Transverse colon (tissue), 4 donors: ENCODE results near the gene EFCAB9.

ENCODE experiments used
- CTCF ChIP-seq, 5 experiments: fragments of 200-600 bp in 3 of 5; fragments of 450-650 bp in 2 of 5; sonication (generic) in 3 of 5; IDR thresholded peaks; 1 replicate in 2 of 5; 2 replicates in 3 of 5; pipeline ENCODE4 v1.5.1; 2016 to 2017; ENCODE audit warnings: antibody characterized with exemption in 5 of 5, inconsistent platforms in 3 of 5, mild to moderate bottlenecking in 2 of 5, moderate library complexity in 1 of 5
- EP300 ChIP-seq: sonication (generic); formaldehyde crosslinking; IDR thresholded peaks from one replicate; pipeline ENCODE4 v1.6.1; 2017; ENCODE audit warnings: antibody characterized with exemption, low read depth
- POLR2A ChIP-seq: fragments of 450-650 bp; IDR thresholded peaks from one replicate; pipeline ENCODE4 v1.6.1; 2016; ENCODE audit warnings: antibody characterized with exemption, mild to moderate bottlenecking, moderate library complexity
- POLR2AphosphoS5 ChIP-seq, 3 donors: sonication (generic); formaldehyde crosslinking; IDR thresholded peaks; one replicate each; pipeline ENCODE4 v1.6.1; 2016; ENCODE audit warnings: antibody characterized with exemption in 3 of 3

- TF ChIP-seq CTCF (IDR thresholded peaks at IDR 0.05) (no peak), POLR2AphosphoS5 (IDR thresholded peaks at IDR 0.05) (no peak), POLR2A (no peak), EP300 (no peak)
These were observed 23.7 kb upstream of the EFCAB9 start for GRCh38 chr5:172170251-172170701.
